H9 (cell line): ENCODE measurements around the gene SMARCC1. TPM values are rescaled to one million over a fixed set of nuclear protein-coding genes. Genes with fewer than 3 reads are reported as not detected.

Experiments used
- DNase-seq: peaks from one replicate; pipeline ENCODE4 v3.0.0-alpha.2; 2017
- H2AFZ ChIP-seq: one replicate; pipeline ENCODE4 v1.6.1; 2013; ENCODE audit warnings: mild to moderate bottlenecking, low read length, control low read depth, moderate library complexity
- H2AK5ac ChIP-seq: 2 replicates; pipeline ENCODE4 v1.6.1; 2013; ENCODE audit warnings: low read length, control low read depth, mixed read lengths; ENCODE audit not compliant: insufficient read length
- H2BK120ac ChIP-seq: one replicate; pipeline ENCODE4 v1.6.1; 2013; ENCODE audit warnings: low read depth, mild to moderate bottlenecking, low read length, control low read depth, inconsistent platforms; ENCODE audit not compliant: poor library complexity, severe bottlenecking
- H2BK12ac ChIP-seq: 2 replicates; pipeline ENCODE4 v1.6.1; 2013; ENCODE audit warnings: low read length, control low read depth, mixed read lengths, low read depth; ENCODE audit not compliant: insufficient read length
- H2BK15ac ChIP-seq: 2 replicates; pipeline ENCODE4 v1.6.1; 2013; ENCODE audit warnings: low read depth, low read length, control low read depth
- H2BK20ac ChIP-seq: one replicate; pipeline ENCODE4 v1.6.1; 2013; ENCODE audit warnings: low read depth, mild to moderate bottlenecking, low read length, control low read depth, inconsistent platforms; ENCODE audit not compliant: poor library complexity, severe bottlenecking
- H2BK5ac ChIP-seq: 2 replicates; pipeline ENCODE4 v1.6.1; 2013; ENCODE audit warnings: low read length, control low read depth, mixed read lengths; ENCODE audit not compliant: insufficient read length
- H3K14ac ChIP-seq: 2 replicates; pipeline ENCODE4 v1.6.1; 2013; ENCODE audit warnings: low read length, control low read depth; ENCODE audit not compliant: insufficient read depth
- H3K18ac ChIP-seq: 2 replicates; pipeline ENCODE4 v1.6.1; 2013; ENCODE audit warnings: low read depth, mild to moderate bottlenecking, mixed read lengths, low read length, control low read depth; ENCODE audit not compliant: insufficient read length
- H3K23ac ChIP-seq: 2 replicates; pipeline ENCODE4 v1.6.1; 2013; ENCODE audit warnings: low read length, control low read depth, mixed read lengths, low read depth; ENCODE audit not compliant: insufficient read length
- H3K23me2 ChIP-seq: 2 replicates; pipeline ENCODE4 v1.6.1; 2013; ENCODE audit warnings: low read depth, mild to moderate bottlenecking, mixed read lengths, low read length, control low read depth; ENCODE audit not compliant: insufficient read length, poor library complexity, severe bottlenecking
- H3K27ac ChIP-seq: 2 replicates; pipeline ENCODE4 v1.5.1; 2013; ENCODE audit warnings: low read length, control low read depth, mixed read lengths, low read depth; ENCODE audit not compliant: insufficient read length
- H3K27me3 ChIP-seq: 2 replicates; pipeline ENCODE4 v1.6.1; 2013; ENCODE audit warnings: low read length, control low read depth, inconsistent platforms; ENCODE audit not compliant: insufficient read depth
- H3K4ac ChIP-seq: 2 replicates; pipeline ENCODE4 v1.6.1; 2013; ENCODE audit warnings: low read depth, mild to moderate bottlenecking, control low read depth, inconsistent platforms, low read length, moderate library complexity
- H3K4me1 ChIP-seq: 2 replicates; pipeline ENCODE4 v1.6.1; 2013; ENCODE audit warnings: low read length, control low read depth, inconsistent platforms; ENCODE audit not compliant: insufficient read depth
- H3K4me2 ChIP-seq: 2 replicates; pipeline ENCODE4 v1.6.1; 2013; ENCODE audit warnings: low read length, control low read depth, mixed read lengths; ENCODE audit not compliant: insufficient read length, insufficient read depth
- H3K56ac ChIP-seq: 2 replicates; pipeline ENCODE4 v1.6.1; 2013; ENCODE audit warnings: low read depth, mild to moderate bottlenecking, mixed read lengths, low read length, control low read depth; ENCODE audit not compliant: insufficient read length
- H3K79me1 ChIP-seq: 2 replicates; pipeline ENCODE4 v1.6.1; 2013; ENCODE audit warnings: low read depth, mild to moderate bottlenecking, moderate library complexity, low read length, control low read depth, inconsistent platforms; ENCODE audit not compliant: insufficient read depth, poor library complexity, severe bottlenecking
- H3K79me2 ChIP-seq: 2 replicates; pipeline ENCODE4 v1.6.1; 2013; ENCODE audit warnings: low read length, control low read depth, inconsistent platforms; ENCODE audit not compliant: insufficient read depth
- H3K9ac ChIP-seq: 2 replicates; pipeline ENCODE4 v1.6.1; 2013; ENCODE audit warnings: low read length, control low read depth, mixed read lengths; ENCODE audit not compliant: insufficient read length; ENCODE audit errors: extremely low read depth
- H3K9me3 ChIP-seq: one replicate; pipeline ENCODE4 v1.6.1; 2013; ENCODE audit warnings: low read depth, low read length, inconsistent platforms; ENCODE audit not compliant: control insufficient read depth
- H3T11ph ChIP-seq: one replicate; pipeline ENCODE4 v1.6.1; 2013; ENCODE audit warnings: mild to moderate bottlenecking, low read length, control low read depth, inconsistent platforms
- H4K20me1 ChIP-seq: one replicate; pipeline ENCODE4 v1.6.1; 2013; ENCODE audit not compliant: control insufficient read depth, insufficient read length, insufficient read depth
- H4K5ac ChIP-seq: 2 replicates; pipeline ENCODE4 v1.6.1; 2013; ENCODE audit warnings: low read depth, mild to moderate bottlenecking, mixed read lengths, low read length, control low read depth; ENCODE audit not compliant: insufficient read length
- H4K8ac ChIP-seq: replicated peaks from 2 replicates; pipeline ENCODE4 v1.6.1; 2013; ENCODE audit warnings: low read length, control low read depth, mixed read lengths, low read depth; ENCODE audit not compliant: insufficient read length
- H4K91ac ChIP-seq: 2 replicates; pipeline ENCODE4 v1.6.1; 2013; ENCODE audit warnings: low read depth, mild to moderate bottlenecking, moderate library complexity, mixed read lengths, low read length, control low read depth; ENCODE audit not compliant: insufficient read length
- H3K27ac Mint-ChIP-seq, 3 experiments: 2 replicates in 2 of 3; 3 replicates in 1 of 3; pipeline ENCODE4 v1.8.0; 2020 to 2021; ENCODE audit warnings: mixed read lengths in 3 of 3, mild to moderate bottlenecking in 1 of 3, moderate library complexity in 1 of 3
- H3K27me3 Mint-ChIP-seq: 2 replicates; pipeline ENCODE4 v1.8.0; 2021; ENCODE audit warnings: low read depth, mild to moderate bottlenecking, moderate library complexity, mixed read lengths
- H3K36me3 Mint-ChIP-seq, 3 experiments: 2 replicates in 2 of 3; 3 replicates in 1 of 3; pipeline ENCODE4 v1.8.0; 2020 to 2021; ENCODE audit warnings: low read depth in 3 of 3, mixed read lengths in 3 of 3; ENCODE audit not compliant: insufficient read depth in 1 of 3
- H3K4me1 Mint-ChIP-seq, 2 experiments: 2 replicates each; pipeline ENCODE4 v1.8.0; 2020; ENCODE audit warnings: mixed read lengths in 2 of 2
- H3K4me3 Mint-ChIP-seq, 2 experiments: 2 replicates in 1 of 2; 3 replicates in 1 of 2; pipeline ENCODE4 v1.8.0; 2020 to 2021; ENCODE audit warnings: mild to moderate bottlenecking in 2 of 2, mixed read lengths in 2 of 2, moderate library complexity in 1 of 2
- H3K9me3 Mint-ChIP-seq, 2 experiments: 2 replicates in 1 of 2; 3 replicates in 1 of 2; pipeline ENCODE4 v1.8.0; 2020; ENCODE audit warnings: mild to moderate bottlenecking in 2 of 2, mixed read lengths in 2 of 2, moderate library complexity in 1 of 2
- WGBS: extraction: QIAGEN DNeasy Blood & Tissue Kit; methylation state at CpG from one replicate; pipeline ENCODE4 v1.1.7; 2013; ENCODE audit warnings: missing lambda C conversion rate, low lambda C conversion rate, mixed read lengths; ENCODE audit not compliant: insufficient read length; ENCODE audit errors: extremely low coverage; 5-methylcytosine and 5-hydroxymethylcytosine counted together
- total RNA-seq: library from RNA; stranded (reverse); gene quantifications from 2 replicates; pipeline ENCODE4 v1.2.1, GENCODE V29; 2021
- TF ChIP-seq, protein P1 (sequence below): fragments of 200-600 bp; sonication (generic); conservative IDR thresholded peaks from 3 replicates; pipeline ENCODE4 v1.8.0; 2021; ENCODE audit warnings: antibody characterized with exemption, mild to moderate bottlenecking

SMARCC1 gene
- total RNA-seq, 1 experiment from 2014 or later = 274 TPM

DNA sequence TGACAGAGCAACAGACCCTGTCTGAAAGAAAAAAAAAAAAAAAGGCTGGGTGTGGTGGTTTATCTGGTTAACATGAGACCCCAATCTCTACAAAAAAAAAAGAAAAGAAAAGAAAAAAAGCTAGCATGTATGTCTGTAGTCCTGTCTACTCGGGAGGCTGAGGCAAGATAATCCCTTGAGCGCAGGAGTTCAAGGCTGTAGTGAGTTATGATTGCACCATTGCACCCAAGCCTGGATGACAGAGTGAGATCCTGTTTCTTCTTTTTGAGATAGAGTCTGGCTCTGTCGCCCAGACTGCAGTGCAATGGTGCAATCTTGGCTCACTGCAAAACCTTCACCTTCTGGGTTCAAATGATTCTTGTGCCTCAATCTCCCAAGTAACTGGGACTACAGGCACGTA is 12.9 kb upstream of the SMARCC1 start:
- Histone ChIP-seq H2BK20ac (no peak overlapping the region), H3T11ph (no peak overlapping the region), H3K56ac (no peak overlapping the region), H3K27ac (no peak overlapping the region), H2BK120ac (no peak overlapping the region), H3K4me2 (no peak overlapping the region), H3K9ac (no peak overlapping the region), H3K79me2 (no peaks in the 10 kb centered on the region), H3K4me1 (no peaks in the 10 kb centered on the region), H2AFZ (no peak overlapping the region), H2AK5ac (no peak overlapping the region), H2BK12ac (no peak overlapping the region), H3K9me3 (no peaks in the 10 kb centered on the region), H3K18ac (no peak overlapping the region), H4K20me1 (no peaks in the 10 kb centered on the region), H3K14ac (no peak overlapping the region), H3K23ac (no peak overlapping the region), H4K91ac (no peak overlapping the region), H3K79me1 (no peaks in the 10 kb centered on the region), H3K23me2 (no peaks in the 10 kb centered on the region), H4K8ac (no peak overlapping the region), H4K5ac (no peak overlapping the region), H2BK5ac (no peak overlapping the region), H2BK15ac (no peak overlapping the region), H3K4ac (no peak overlapping the region), H3K27me3 (no peaks in the 10 kb centered on the region)
- no peak overlapping the region for H3K27ac Mint-ChIP-seq
- H3K36me3 Mint-ChIP-seq = no peaks in the 10 kb centered on the region; a peak in 1 of 7 replicates
- no peak overlapping the region for H3K4me3 Mint-ChIP-seq
- TF ChIP-seq, protein P1, sequence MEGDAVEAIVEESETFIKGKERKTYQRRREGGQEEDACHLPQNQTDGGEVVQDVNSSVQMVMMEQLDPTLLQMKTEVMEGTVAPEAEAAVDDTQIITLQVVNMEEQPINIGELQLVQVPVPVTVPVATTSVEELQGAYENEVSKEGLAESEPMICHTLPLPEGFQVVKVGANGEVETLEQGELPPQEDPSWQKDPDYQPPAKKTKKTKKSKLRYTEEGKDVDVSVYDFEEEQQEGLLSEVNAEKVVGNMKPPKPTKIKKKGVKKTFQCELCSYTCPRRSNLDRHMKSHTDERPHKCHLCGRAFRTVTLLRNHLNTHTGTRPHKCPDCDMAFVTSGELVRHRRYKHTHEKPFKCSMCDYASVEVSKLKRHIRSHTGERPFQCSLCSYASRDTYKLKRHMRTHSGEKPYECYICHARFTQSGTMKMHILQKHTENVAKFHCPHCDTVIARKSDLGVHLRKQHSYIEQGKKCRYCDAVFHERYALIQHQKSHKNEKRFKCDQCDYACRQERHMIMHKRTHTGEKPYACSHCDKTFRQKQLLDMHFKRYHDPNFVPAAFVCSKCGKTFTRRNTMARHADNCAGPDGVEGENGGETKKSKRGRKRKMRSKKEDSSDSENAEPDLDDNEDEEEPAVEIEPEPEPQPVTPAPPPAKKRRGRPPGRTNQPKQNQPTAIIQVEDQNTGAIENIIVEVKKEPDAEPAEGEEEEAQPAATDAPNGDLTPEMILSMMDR = no peak
- peaks cover 6 to 7% of the 10 kb centered on the region in 2 experiments; a peak in 2 of 5 replicates for H3K9me3 Mint-ChIP-seq
- H3K27me3 Mint-ChIP-seq = no peaks in the 10 kb centered on the region
- DNase-seq = no peak
- peaks cover under 1% of the 10 kb centered on the region in 2 experiments; a peak in 3 of 4 replicates for H3K4me1 Mint-ChIP-seq
- WGBS = no CpG with 5 or more reads among the region's 4 CpGs
